CD8-positive, alpha-beta memory T cell (primary cell): Measurements from ENCODE around the gene ADCY7. TPM values are rescaled to one million over a fixed set of nuclear protein-coding genes. Genes with fewer than 3 reads are reported as not detected.

ENCODE experiments used
- CTCF ChIA-PET: fragments of 350-600 bp; sonication (Branson Sonifier 250); formaldehyde crosslinking; loops from one replicate; lab custom pipeline; 2021; ENCODE audit warnings: antibody characterized with exemption; lab: Charles Lee
- POLR2A ChIA-PET: fragments of 350-600 bp; sonication (Branson Sonifier 250); formaldehyde crosslinking; loops from one replicate; lab custom pipeline; 2021; ENCODE audit warnings: antibody characterized with exemption; lab: Charles Lee
- DNase-seq, 5 donors: peaks; one replicate each; pipeline versions ENCODE4 v3.0.0 to v3.0.0-alpha.2; 2020 to 2022; ENCODE audit warnings: mixed read lengths in 1 of 5
- H3K27ac ChIP-seq: one replicate; pipeline ENCODE4 v1.7.0; 2013; ENCODE audit warnings: low read depth, mild to moderate bottlenecking, low read length, moderate library complexity
- H3K27me3 ChIP-seq: 2 replicates; pipeline ENCODE4 v1.7.0; 2013; ENCODE audit warnings: low read length, mild to moderate bottlenecking; ENCODE audit not compliant: insufficient read depth, poor library complexity, severe bottlenecking
- H3K36me3 ChIP-seq: 2 replicates; pipeline ENCODE4 v1.7.0; 2013; ENCODE audit warnings: mild to moderate bottlenecking, low read length, moderate library complexity; ENCODE audit not compliant: insufficient read depth
- H3K4me1 ChIP-seq: 2 replicates; pipeline ENCODE4 v1.7.0; 2013; ENCODE audit warnings: mild to moderate bottlenecking, low read length, moderate library complexity; ENCODE audit not compliant: insufficient read depth
- H3K4me3 ChIP-seq: 2 replicates; pipeline ENCODE4 v1.7.0; 2013; ENCODE audit warnings: mild to moderate bottlenecking, low read length
- H3K9me3 ChIP-seq: 2 replicates; pipeline ENCODE4 v1.7.0; 2013; ENCODE audit warnings: mild to moderate bottlenecking, low read length
- H3K27ac Mint-ChIP-seq, 8 donors: one replicate each; pipeline ENCODE4 v1.8.0; 2020 to 2021; ENCODE audit warnings: mixed read lengths in 8 of 8, mild to moderate bottlenecking in 6 of 8, inconsistent platforms in 3 of 8, moderate library complexity in 3 of 8
- H3K27me3 Mint-ChIP-seq, 2 donors: one replicate each; pipeline ENCODE4 v1.8.0; 2020 to 2021; ENCODE audit warnings: mixed read lengths in 2 of 2, mild to moderate bottlenecking in 1 of 2, moderate library complexity in 1 of 2
- H3K36me3 Mint-ChIP-seq, 3 donors: one replicate each; pipeline ENCODE4 v1.8.0; 2020 to 2021; ENCODE audit warnings: mixed read lengths in 3 of 3, inconsistent platforms in 1 of 3, mild to moderate bottlenecking in 1 of 3
- H3K4me1 Mint-ChIP-seq, 3 donors: one replicate each; pipeline ENCODE4 v1.8.0; 2020 to 2021; ENCODE audit warnings: mixed read lengths in 3 of 3, inconsistent platforms in 1 of 3, mild to moderate bottlenecking in 1 of 3
- H3K4me3 Mint-ChIP-seq, 7 donors: one replicate each; pipeline ENCODE4 v1.8.0; 2020 to 2021; ENCODE audit warnings: mixed read lengths in 7 of 7, mild to moderate bottlenecking in 6 of 7, moderate library complexity in 4 of 7, inconsistent platforms in 2 of 7
- H3K9me3 Mint-ChIP-seq, 5 donors: one replicate each; pipeline ENCODE4 v1.8.0; 2020 to 2022; ENCODE audit warnings: mixed read lengths in 5 of 5, mild to moderate bottlenecking in 3 of 5, moderate library complexity in 2 of 5, inconsistent platforms in 1 of 5
- polyA plus RNA-seq: library from polyadenylated mRNA; unstranded; fragments of 300-500 nt; fragmentation: Illumina TruSeq; gene quantifications from one replicate; pipeline ENCODE4 v1.2.3, GENCODE V29; 2021
- total RNA-seq, 2 experiments: library from RNA; stranded (reverse); gene quantifications; one replicate each; pipeline ENCODE4 v1.2.3, GENCODE V29; 2021

ADCY7 gene
- total and polyA plus RNA-seq, 3 experiments from 2014 or later: 76.6 to 88.1 (median 83.4) TPM

DNA sequence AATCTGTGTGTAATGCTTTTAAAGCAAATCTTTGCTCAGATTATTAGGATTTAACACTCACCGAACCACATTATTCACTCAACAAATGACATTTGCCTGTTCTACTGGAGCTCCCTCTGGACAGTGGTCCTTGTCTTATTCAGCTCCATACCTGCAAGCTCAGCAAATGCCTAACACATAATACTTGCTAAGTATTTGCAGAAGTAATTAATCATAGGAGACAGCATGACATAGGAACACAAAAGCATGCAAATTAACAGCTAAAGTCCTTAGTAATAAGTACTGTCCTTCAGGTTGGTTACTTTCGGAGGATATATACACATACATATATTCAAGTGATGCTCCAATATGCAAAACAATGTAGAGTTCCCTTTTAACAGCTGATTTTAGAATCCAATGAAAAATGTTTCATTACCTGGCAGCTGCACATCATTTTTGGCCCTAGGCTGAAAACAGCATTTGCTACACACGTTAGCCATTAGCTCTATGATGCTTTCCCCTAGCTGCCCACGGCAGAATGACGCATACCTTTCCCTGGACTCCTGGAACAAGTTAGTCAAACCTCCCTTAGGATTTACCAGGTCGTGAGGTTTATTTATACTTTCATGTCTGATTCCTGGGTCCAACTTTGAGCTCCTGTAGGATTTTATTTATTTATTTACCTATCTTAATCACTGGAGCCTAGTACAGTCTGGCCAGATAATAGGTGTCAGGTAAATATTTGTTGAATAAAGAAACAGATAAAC is 93.9 kb downstream of the ADCY7 start:
- Mint-ChIP-seq H3K27me3 (no peaks in the 10 kb centered on the region), H3K27ac (peak overlapping the region; percentile 53 to 84 (median 76)), H3K4me3 (no peak overlapping the region), H3K4me1 (peaks cover 45 to 73% (median 71%) of the 10 kb centered on the region in 3 donors), H3K36me3 (peaks cover 3 to 73% (median 22%) of the 10 kb centered on the region in 3 donors), H3K9me3 (no peaks in the 10 kb centered on the region)
- no peak overlapping the region for H3K27ac ChIP-seq
- H3K4me3 ChIP-seq: no peak overlapping the region
- no peaks in the 10 kb centered on the region for H3K27me3 ChIP-seq
- peaks cover 21% of the 10 kb centered on the region for H3K36me3 ChIP-seq
- DNase-seq: no peak
- POLR2A ChIA-PET: no interaction called here
- peaks cover 36% of the 10 kb centered on the region for H3K4me1 ChIP-seq
- CTCF ChIA-PET: interaction anchor here (1.2 to 3.2 kb wide), 8 partner anchors 9 to 335 kb away, joined by 3 to 12 read pairs (median 4); partner anchors contain the start of gene CNEP1R1
- H3K9me3 ChIP-seq: no peaks in the 10 kb centered on the region

GRCh38 chr16:50360779-50361178 is 94.4 kb downstream of the ADCY7 start:
- Histone ChIP-seq H3K4me3 (no peak overlapping the region), H3K27me3 (no peaks in the 10 kb centered on the region), H3K4me1 (peaks cover 42% of the 10 kb centered on the region), H3K27ac (no peak overlapping the region), H3K9me3 (no peaks in the 10 kb centered on the region), H3K36me3 (peaks cover 23% of the 10 kb centered on the region)
- no peaks in the 10 kb centered on the region for H3K27me3 Mint-ChIP-seq
- POLR2A ChIA-PET: no interaction called here
- no peak for DNase-seq
- peak overlapping the region in 5 of 8 donors; percentile 35 to 84 (median 50) for H3K27ac Mint-ChIP-seq
- no peak overlapping the region for H3K4me3 Mint-ChIP-seq
- peaks cover 3 to 79% (median 25%) of the 10 kb centered on the region in 3 donors for H3K36me3 Mint-ChIP-seq
- no peaks in the 10 kb centered on the region for H3K9me3 Mint-ChIP-seq
- CTCF ChIA-PET: interaction anchor here (0.9 to 3.2 kb wide), 10 partner anchors 11 to 446 kb away, joined by 3 to 12 read pairs (median 4); partner anchors contain the start of gene CNEP1R1
- H3K4me1 Mint-ChIP-seq: peaks cover 51 to 75% (median 73%) of the 10 kb centered on the region in 3 donors

DNA sequence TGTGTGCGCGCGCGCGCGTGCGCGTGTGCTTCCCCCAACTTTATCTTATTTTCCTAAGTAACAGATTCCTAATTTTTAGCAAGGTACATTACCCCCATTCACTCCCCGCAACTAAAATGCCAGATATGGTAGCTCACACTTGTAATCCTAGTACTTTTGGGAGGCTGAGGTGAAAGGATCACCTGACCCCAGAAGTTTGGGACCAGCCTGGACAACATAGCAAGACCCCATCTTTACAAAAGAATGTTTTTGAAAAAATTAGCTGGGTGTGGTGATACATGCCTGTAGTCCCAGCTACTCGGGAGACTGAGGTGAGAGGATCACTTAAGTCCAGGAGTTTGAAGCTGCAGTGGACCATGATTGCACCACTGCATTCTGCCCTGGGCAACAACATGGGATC is 97.3 kb downstream of the ADCY7 start:
- Mint-ChIP-seq H3K27ac (peak overlapping the region in 3 of 8 donors; percentile 18 to 48 (median 48)), H3K4me3 (no peak overlapping the region), H3K4me1 (peaks cover 67 to 92% (median 88%) of the 10 kb centered on the region in 3 donors), H3K9me3 (no peaks in the 10 kb centered on the region), H3K36me3 (peaks cover 3 to 77% (median 25%) of the 10 kb centered on the region in 3 donors), H3K27me3 (no peaks in the 10 kb centered on the region)
- H3K27ac ChIP-seq: no peak overlapping the region
- no peaks in the 10 kb centered on the region for H3K27me3 ChIP-seq
- peaks cover 63% of the 10 kb centered on the region for H3K4me1 ChIP-seq
- ChIA-PET CTCF (interaction anchor here (0.9 to 1.2 kb wide), 2 partner anchors 37 to 152 kb away, joined by 4 to 5 read pairs; no protein-coding TSS in a partner anchor), POLR2A (no interaction called here)
- no peak overlapping the region for H3K4me3 ChIP-seq
- no peaks in the 10 kb centered on the region for H3K9me3 ChIP-seq
- DNase-seq: no peak
- peaks cover 23% of the 10 kb centered on the region for H3K36me3 ChIP-seq

GRCh38 chr16:50365791-50366575 is 99.6 kb downstream of the ADCY7 start:
- CTCF ChIA-PET: interaction anchor here (2.0 to 2.6 kb wide), 2 partner anchors 11 to 299 kb away, joined by 7 to 10 read pairs; no protein-coding TSS in a partner anchor

More at GRCh38 chr16:50365791-50366575, 99.6 kb downstream of the ADCY7 start:
- peaks cover 42% of the 10 kb centered on the region for H3K4me1 ChIP-seq
- no peaks in the 10 kb centered on the region for H3K27me3 ChIP-seq
- no peak overlapping the region for H3K27ac ChIP-seq
- Mint-ChIP-seq H3K36me3 (peaks cover 3 to 55% (median 20%) of the 10 kb centered on the region in 3 donors), H3K4me1 (peaks cover 61 to 78% (median 77%) of the 10 kb centered on the region in 3 donors), H3K9me3 (no peaks in the 10 kb centered on the region), H3K4me3 (peak overlapping the region; percentile 1 to 95 (median 65)), H3K27ac (peak overlapping the region in 7 of 8 donors; percentile 8 to 92 (median 53)), H3K27me3 (no peaks in the 10 kb centered on the region)
- H3K36me3 ChIP-seq: peaks cover 23% of the 10 kb centered on the region
- H3K4me3 ChIP-seq: no peak overlapping the region
- POLR2A ChIA-PET: no interaction called here
- DNase-seq: no peak
- H3K9me3 ChIP-seq: no peaks in the 10 kb centered on the region

Other genes with a start within 250 kb of the ADCY7 start
- 10 to 100 TPM; 21.2 to 23.6 TPM for gene CNEP1R1, start 241.3 kb upstream of the ADCY7 start, total RNA-seq
- gene CNEP1R1, start 241.3 kb upstream of the ADCY7 start, polyA plus RNA-seq: 22.8 TPM
- 10 to 100 TPM; 25.5 to 26.2 TPM for gene HEATR3, start 200.6 kb upstream of the ADCY7 start, total RNA-seq
- 7.4 TPM for gene HEATR3, start 200.6 kb upstream of the ADCY7 start, polyA plus RNA-seq
- gene TENT4B, start 113.2 kb upstream of the ADCY7 start, total RNA-seq: 10 to 100 TPM; 21.6 to 23.0 TPM
- 5.6 TPM for gene TENT4B, start 113.2 kb upstream of the ADCY7 start, polyA plus RNA-seq
- 100 to 1,000 TPM; 101 to 103 TPM for gene BRD7, start 102.4 kb downstream of the ADCY7 start, total RNA-seq
- 55.7 TPM for gene BRD7, start 102.4 kb downstream of the ADCY7 start, polyA plus RNA-seq